Head of caudate nucleus (tissue), 42 donors: ENCODE results near the gene ZDHHC16.
A peak's percentile ranks its signal among the peaks of the same experiment; 100 is the strongest.
"Not testable (repeated sequence)": the region's sequence is repeated elsewhere in the genome, so short reads cannot be mapped to it uniquely, and the experiment has no call there.

Source experiments
- DNase-seq, 42 donors: peaks; one replicate each; pipeline versions ENCODE4 v3.0.0 to v3.0.0-alpha.2; 2020 to 2021; ENCODE audit warnings: mixed read lengths in 7 of 42
- intact Hi-C: fragments of 100-400 bp; cut with DNase I; formaldehyde crosslinking; loops from one replicate; pipeline ENCODE4 v1.15.0; 2022

ZDHHC16 gene

GRCh38 chr10:97465982-97466381, 20.0 kb downstream of the ZDHHC16 start:
- peak in 23 of 42 donors; percentile 11 to 77 (median 45) for DNase-seq
- intact Hi-C loops, result no loop called here

GRCh38 chr10:97466755-97467154, 20.8 kb downstream of the ZDHHC16 start:
- no peak for DNase-seq
- intact Hi-C loops, result no loop called here

- no peak for DNase-seq
- intact Hi-C loops, result no loop called here
Measured at GRCh38 chr10:97468162-97468561, 22.2 kb downstream of the ZDHHC16 start.

- intact Hi-C loops, DNase-seq: not testable (repeated sequence)
Measured at GRCh38 chr10:97468781-97469180, 22.8 kb downstream of the ZDHHC16 start.

- intact Hi-C loops, result no loop called here
- no peak for DNase-seq
Measured at GRCh38 chr10:97474918-97475317, 28.9 kb downstream of the ZDHHC16 start.

- peak in 3 of 42 donors; percentile 35 to 70 (median 54) for DNase-seq
- intact Hi-C loops, result no loop called here
Measured at GRCh38 chr10:97475936-97476594, 30.1 kb downstream of the ZDHHC16 start.

- intact Hi-C loops, DNase-seq: not testable (repeated sequence)
Measured at GRCh38 chr10:97479410-97479809, 33.4 kb downstream of the ZDHHC16 start.

- peak in 25 of 42 donors; percentile 14 to 81 (median 37) for DNase-seq
- intact Hi-C loops, result no loop called here
Measured at GRCh38 chr10:97479939-97480338, 34.0 kb downstream of the ZDHHC16 start.

GRCh38 chr10:97481071-97481470, 35.1 kb downstream of the ZDHHC16 start:
- intact Hi-C loops, result no loop called here
- DNase-seq, result no peak

GRCh38 chr10:97482381-97482780, 36.4 kb downstream of the ZDHHC16 start:
- intact Hi-C loops, result no loop called here
- no peak for DNase-seq

- no peak for DNase-seq
- intact Hi-C loops, result no loop called here
Measured at GRCh38 chr10:97483506-97483905, 37.5 kb downstream of the ZDHHC16 start.

GRCh38 chr10:97483921-97484320, 37.9 kb downstream of the ZDHHC16 start:
- no peak for DNase-seq
- intact Hi-C loops, result no loop called here

GRCh38 chr10:97485647-97486281, 39.8 kb downstream of the ZDHHC16 start:
- intact Hi-C loops, result no loop called here
- no peak for DNase-seq

GRCh38 chr10:97490592-97490991, 44.6 kb downstream of the ZDHHC16 start:
- peak in 38 of 42 donors; percentile 25 to 84 (median 59) for DNase-seq
- intact Hi-C loops, result no loop called here

GRCh38 chr10:97494151-97494550, 48.2 kb downstream of the ZDHHC16 start:
- DNase-seq, result peak in 31 of 42 donors; percentile 14 to 83 (median 50)
- intact Hi-C loops, result no loop called here

- intact Hi-C loops, result no loop called here
- DNase-seq, result peak in 1 of 42 donors; percentile 11
Measured at GRCh38 chr10:97494863-97495506, 49.0 kb downstream of the ZDHHC16 start.

- intact Hi-C loops, result no loop called here
- peak; percentile 67 to 93 (median 81) for DNase-seq
Measured at GRCh38 chr10:97497572-97498075, 51.6 kb downstream of the ZDHHC16 start.

- intact Hi-C loops, result no loop called here
- peak; percentile 97 to 100 (median 99) for DNase-seq
Measured at GRCh38 chr10:97498076-97498840, 52.3 kb downstream of the ZDHHC16 start, which contains the start of gene MMS19. Gene MMS19 (minus strand): TSS chr10:97498422. CDS start chr10:97498384, 38 bp downstream.
